Neural crest cell (in vitro differentiated cells): ENCODE measurements around the gene SMAD9. TPM values are rescaled to one million over a fixed set of nuclear protein-coding genes. Genes with fewer than 3 reads are reported as not detected.

Source experiments
- DNase-seq: peaks from one replicate; pipeline ENCODE4 v3.0.0; 2021; ENCODE audit warnings: low read depth, mixed read lengths, low spot score
- H3K27ac Mint-ChIP-seq: one replicate; pipeline ENCODE4 v1.8.0; 2021; ENCODE audit warnings: mild to moderate bottlenecking, mixed read lengths; ENCODE audit not compliant: unreplicated experiment
- H3K27me3 Mint-ChIP-seq: 2 replicates; pipeline ENCODE4 v1.8.0; 2021; ENCODE audit warnings: low read depth, mild to moderate bottlenecking, mixed read lengths
- H3K36me3 Mint-ChIP-seq: 2 replicates; pipeline ENCODE4 v1.8.0; 2021; ENCODE audit warnings: low read depth, mild to moderate bottlenecking, mixed read lengths
- H3K4me1 Mint-ChIP-seq: 2 replicates; pipeline ENCODE4 v1.8.0; 2021; ENCODE audit warnings: mixed read lengths
- H3K4me3 Mint-ChIP-seq: one replicate; pipeline ENCODE4 v1.8.0; 2021; ENCODE audit warnings: mild to moderate bottlenecking, mixed read lengths
- H3K9me3 Mint-ChIP-seq: 2 replicates; pipeline ENCODE4 v1.8.0; 2021; ENCODE audit warnings: mixed read lengths
- CTCF ChIP-seq: fragments of 200-600 bp; sonication (generic); conservative IDR thresholded peaks from 2 replicates; pipeline ENCODE4 v1.5.0; 2021; ENCODE audit warnings: antibody characterized with exemption, mild to moderate bottlenecking
- total RNA-seq: library from RNA; stranded (reverse); gene quantifications from 2 replicates; pipeline ENCODE4 v1.2.1, GENCODE V29; 2021

Gene SMAD9
- total RNA-seq, 1 donor from 2014 or later = 2.2 TPM

GRCh38 chr13:36912973-36913372 is 7.1 kb downstream of the SMAD9 start:
- Mint-ChIP-seq H3K36me3 (no peaks in the 10 kb centered on the region), H3K9me3 (no peaks in the 10 kb centered on the region), H3K27me3 (peaks cover 19% of the 10 kb centered on the region), H3K4me3 (no peak overlapping the region), H3K4me1 (peaks cover under 1% of the 10 kb centered on the region), H3K27ac (no peak overlapping the region)
- TF ChIP-seq CTCF = no peak
- DNase-seq = no peak

- Mint-ChIP-seq H3K4me3 (no peak overlapping the region), H3K27ac (no peak overlapping the region), H3K27me3 (peaks cover 15% of the 10 kb centered on the region), H3K9me3 (no peaks in the 10 kb centered on the region), H3K4me1 (no peaks in the 10 kb centered on the region), H3K36me3 (no peaks in the 10 kb centered on the region)
- DNase-seq = no peak
- no peak for TF ChIP-seq CTCF
Observed at GRCh38 chr13:36912369-36912768, 7.7 kb downstream of the SMAD9 start.

- H3K4me3 Mint-ChIP-seq = no peak overlapping the region
- H3K9me3 Mint-ChIP-seq = no peaks in the 10 kb centered on the region
- DNase-seq = no peak
- no peaks in the 10 kb centered on the region for H3K36me3 Mint-ChIP-seq
- peaks cover 4% of the 10 kb centered on the region for H3K27me3 Mint-ChIP-seq
- no peaks in the 10 kb centered on the region for H3K4me1 Mint-ChIP-seq
- H3K27ac Mint-ChIP-seq = no peak overlapping the region
- TF ChIP-seq CTCF = no peak
Observed at GRCh38 chr13:36910545-36910944, 9.5 kb downstream of the SMAD9 start.

GRCh38 chr13:36907821-36908220 is 12.2 kb downstream of the SMAD9 start:
- TF ChIP-seq CTCF = no peak
- H3K36me3 Mint-ChIP-seq = no peaks in the 10 kb centered on the region
- no peaks in the 10 kb centered on the region for H3K27me3 Mint-ChIP-seq
- no peak overlapping the region for H3K27ac Mint-ChIP-seq
- no peak overlapping the region for H3K4me3 Mint-ChIP-seq
- no peaks in the 10 kb centered on the region for H3K9me3 Mint-ChIP-seq
- DNase-seq = no peak
- H3K4me1 Mint-ChIP-seq = no peaks in the 10 kb centered on the region

- no peak for TF ChIP-seq CTCF
- no peak for DNase-seq
- Mint-ChIP-seq H3K36me3 (no peaks in the 10 kb centered on the region), H3K4me1 (no peaks in the 10 kb centered on the region), H3K9me3 (no peaks in the 10 kb centered on the region), H3K27ac (no peak overlapping the region), H3K27me3 (no peaks in the 10 kb centered on the region), H3K4me3 (no peak overlapping the region)
Observed at GRCh38 chr13:36907266-36907665, 12.8 kb downstream of the SMAD9 start.

- no peak for DNase-seq
- no peaks in the 10 kb centered on the region for H3K4me1 Mint-ChIP-seq
- no peak overlapping the region for H3K4me3 Mint-ChIP-seq
- no peaks in the 10 kb centered on the region for H3K27me3 Mint-ChIP-seq
- H3K36me3 Mint-ChIP-seq = no peaks in the 10 kb centered on the region
- peaks cover 5% of the 10 kb centered on the region for H3K9me3 Mint-ChIP-seq
- no peak overlapping the region for H3K27ac Mint-ChIP-seq
- TF ChIP-seq CTCF = no peak
Observed at GRCh38 chr13:36905944-36906343, 14.1 kb downstream of the SMAD9 start.
